Mesothelial cell of epicardium (in vitro differentiated cells): Measurements from ENCODE around the gene DTX4. TPM values are rescaled to one million over a fixed set of nuclear protein-coding genes. Genes with fewer than 3 reads are reported as not detected.

Experiments
- DNase-seq, 2 experiments: peaks; one replicate each; pipeline ENCODE4 v3.0.0; 2021; ENCODE audit warnings: low spot score in 2 of 2; ENCODE audit not compliant: unreplicated experiment in 2 of 2
- H3K27ac Mint-ChIP-seq: 2 replicates; pipeline ENCODE4 v1.8.0; 2021; ENCODE audit warnings: mixed read lengths
- H3K27me3 Mint-ChIP-seq: 2 replicates; pipeline ENCODE4 v1.8.0; 2021; ENCODE audit warnings: low read depth, mixed read lengths
- H3K36me3 Mint-ChIP-seq: 2 replicates; pipeline ENCODE4 v1.8.0; 2021; ENCODE audit warnings: mixed read lengths
- H3K4me1 Mint-ChIP-seq: 2 replicates; pipeline ENCODE4 v1.8.0; 2021; ENCODE audit warnings: mixed read lengths
- H3K4me3 Mint-ChIP-seq: 2 replicates; pipeline ENCODE4 v1.8.0; 2021; ENCODE audit warnings: mild to moderate bottlenecking, moderate library complexity, mixed read lengths
- H3K9me3 Mint-ChIP-seq: 2 replicates; pipeline ENCODE4 v1.8.0; 2021; ENCODE audit warnings: mixed read lengths
- CTCF ChIP-seq: fragments of 200-600 bp; sonication (generic); IDR thresholded peaks from one replicate; pipeline ENCODE4 v1.5.0; 2021; ENCODE audit warnings: antibody characterized with exemption; ENCODE audit not compliant: unreplicated experiment
- total RNA-seq: library from RNA; stranded (reverse); gene quantifications from 3 replicates; pipeline ENCODE4 v1.2.1, GENCODE V29; 2021

DTX4 gene
- total RNA-seq, 1 donor from 2014 or later, result 37.7 TPM

DNA sequence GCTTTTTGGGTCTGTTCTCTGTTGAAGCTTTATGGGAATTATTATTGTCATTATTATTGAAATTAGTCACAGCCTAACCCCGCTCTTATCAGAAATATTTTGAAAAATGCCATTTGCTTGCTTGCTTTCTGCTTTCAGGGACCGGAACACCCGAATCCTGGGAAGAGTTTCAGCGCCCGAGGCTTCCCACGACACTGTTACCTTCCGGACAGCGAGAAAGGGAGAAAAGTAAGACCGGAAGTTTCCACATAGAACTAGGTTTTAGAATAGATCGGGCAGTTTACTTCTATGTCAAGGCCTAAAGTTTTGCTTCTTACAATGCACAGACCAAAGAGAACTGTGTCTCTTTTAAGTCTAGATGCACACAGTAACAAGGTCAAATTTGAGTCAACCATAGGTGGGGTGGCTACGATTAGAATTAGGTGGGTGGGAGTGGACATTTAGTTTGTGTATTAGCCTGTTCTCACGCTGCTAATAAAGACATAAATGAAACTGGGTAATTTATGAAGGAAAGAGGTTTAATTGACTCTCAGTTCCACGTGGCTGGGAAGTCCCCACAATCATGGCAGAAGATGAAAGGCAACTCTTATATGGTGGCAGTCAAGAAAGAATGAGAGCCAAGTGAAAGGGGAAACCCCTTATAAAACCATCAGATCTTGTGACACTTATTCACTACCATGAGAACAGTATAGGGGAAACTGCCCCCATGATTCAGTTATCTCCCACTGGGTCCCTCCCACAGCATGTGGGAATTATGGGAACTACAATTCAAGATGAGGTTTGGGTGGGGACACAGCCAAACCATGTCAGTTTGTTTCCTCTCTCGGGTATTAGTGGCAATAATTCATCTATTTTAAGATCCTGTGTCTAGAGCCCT is 27.9 kb downstream of the DTX4 start:
- Mint-ChIP-seq H3K4me3 (no peak overlapping the region), H3K9me3 (no peaks in the 10 kb centered on the region), H3K27me3 (no peaks in the 10 kb centered on the region), H3K27ac (no peak overlapping the region), H3K36me3 (peaks cover 50% of the 10 kb centered on the region), H3K4me1 (peaks cover 2% of the 10 kb centered on the region)
- no peak for DNase-seq
- no peak for TF ChIP-seq CTCF

GRCh38 chr11:59200423-59200746 is 28.5 kb downstream of the DTX4 start:
- Mint-ChIP-seq H3K4me3 (no peak overlapping the region), H3K27me3 (no peaks in the 10 kb centered on the region)

DNA sequence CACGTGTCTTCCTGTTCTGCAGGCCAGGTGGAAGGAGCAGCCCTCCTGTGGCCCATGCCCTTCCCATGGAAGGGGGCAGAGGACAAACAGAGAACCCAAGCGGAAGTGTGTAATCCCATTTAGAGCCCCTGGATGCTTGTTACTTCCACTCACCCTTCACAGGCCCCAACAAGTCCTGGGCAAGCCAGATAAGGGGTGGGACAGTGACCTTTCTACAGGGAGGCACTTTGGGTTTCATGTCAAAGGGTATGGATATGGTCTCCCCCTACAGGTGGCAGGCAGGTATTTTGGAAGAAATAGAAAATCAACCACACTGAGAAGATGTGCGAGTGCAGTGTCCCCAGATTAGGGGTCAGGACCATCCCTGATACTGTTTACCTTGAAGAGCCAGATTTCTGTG is 29.4 kb downstream of the DTX4 start:
- H3K36me3 Mint-ChIP-seq, result peaks cover 38% of the 10 kb centered on the region

More at GRCh38 chr11:59200423-59200746, 28.5 kb downstream of the DTX4 start:
- Mint-ChIP-seq H3K36me3 (peaks cover 48% of the 10 kb centered on the region), H3K9me3 (no peaks in the 10 kb centered on the region), H3K4me1 (peaks cover 2% of the 10 kb centered on the region), H3K27ac (no peak overlapping the region)
- DNase-seq, result no peak
- TF ChIP-seq CTCF, result no peak

GRCh38 chr11:59204746-59205145 is 32.8 kb downstream of the DTX4 start:
- H3K9me3 Mint-ChIP-seq, result no peaks in the 10 kb centered on the region
- no peak for DNase-seq
- H3K36me3 Mint-ChIP-seq, result peaks cover 18% of the 10 kb centered on the region
- H3K27ac Mint-ChIP-seq, result no peak overlapping the region
- no peaks in the 10 kb centered on the region for H3K27me3 Mint-ChIP-seq
- H3K4me1 Mint-ChIP-seq, result no peaks in the 10 kb centered on the region
- H3K4me3 Mint-ChIP-seq, result no peak overlapping the region
- no peak for TF ChIP-seq CTCF

More for the DNA sequence above, 29.4 kb downstream of the DTX4 start:
- Mint-ChIP-seq H3K4me1 (peaks cover 2% of the 10 kb centered on the region), H3K27ac (no peak overlapping the region), H3K4me3 (no peak overlapping the region), H3K9me3 (no peaks in the 10 kb centered on the region), H3K27me3 (no peaks in the 10 kb centered on the region)
- TF ChIP-seq CTCF, result peak; percentile 36
- no peak for DNase-seq

DNA sequence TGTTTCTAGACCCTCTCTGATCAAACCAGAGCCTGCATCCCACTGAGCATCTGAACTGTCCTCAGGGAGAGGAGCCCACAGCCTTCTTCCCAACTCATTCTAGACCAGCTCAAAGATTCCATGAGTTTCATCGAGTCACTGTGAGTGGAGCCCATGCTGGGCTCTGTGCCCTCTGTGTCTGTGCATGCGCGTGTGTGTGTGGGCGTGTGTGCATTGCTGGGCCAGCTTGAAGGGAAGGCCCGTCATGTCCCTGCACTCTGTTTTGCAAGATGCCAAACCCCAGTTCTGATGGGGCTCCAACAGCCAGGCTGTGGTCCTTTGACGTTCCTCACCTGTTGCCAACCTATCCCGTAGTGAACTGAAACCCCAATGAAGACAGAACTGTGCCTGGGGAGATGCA is 33.7 kb downstream of the DTX4 start:
- H3K36me3 Mint-ChIP-seq, result peaks cover 11% of the 10 kb centered on the region
- H3K9me3 Mint-ChIP-seq, result no peaks in the 10 kb centered on the region
- no peaks in the 10 kb centered on the region for H3K4me1 Mint-ChIP-seq
- H3K4me3 Mint-ChIP-seq, result no peak overlapping the region
- H3K27ac Mint-ChIP-seq, result no peak overlapping the region
- DNase-seq, result no peak
- no peak for TF ChIP-seq CTCF
- H3K27me3 Mint-ChIP-seq, result no peaks in the 10 kb centered on the region
